SK-N-SH (cell line): ENCODE data around the gene BRD7. TPM values are rescaled to one million over a fixed set of nuclear protein-coding genes. Genes with fewer than 3 reads are reported as not detected.

Experiments
- CTCF ChIA-PET: fragments of 300-600, 350-600 bp; formaldehyde crosslinking; extraction: SDS; loops from one replicate; lab custom pipeline; 2021; lab: Yijun Ruan, JAX
- POLR2A ChIA-PET: fragments of 350-600 bp; sonication (Branson Sonifier 250); formaldehyde crosslinking; extraction: SDS; loops from one replicate; lab custom pipeline; 2020; ENCODE audit warnings: antibody characterized with exemption, inconsistent platforms; lab: Yijun Ruan, JAX
- DNase-seq: peaks from one replicate; pipeline ENCODE4 v3.0.0; 2012
- H2AFZ ChIP-seq: fragments of 200-600 bp; sonication (generic); 2 replicates; pipeline ENCODE4 v1.8.1; 2016; ENCODE audit warnings: antibody characterized with exemption, mild to moderate bottlenecking, low read depth
- H3F3A ChIP-seq: fragments of 200-600 bp; sonication (generic); replicated peaks from 2 replicates; pipeline ENCODE3; 2016; ENCODE audit warnings: antibody characterized with exemption, mild to moderate bottlenecking; ENCODE audit not compliant: insufficient read depth
- H3K27ac ChIP-seq, 2 experiments: fragments of 200-500 bp in 1 of 2; fragments of 200-600 bp in 1 of 2; sonication (Bioruptor generic) in 1 of 2; sonication (generic), shearing (Covaris generic) in 1 of 2; 2 replicates each; pipeline versions ENCODE4 v1.5.1 to v1.6.1; 2014 to 2016; ENCODE audit warnings: low read depth in 2 of 2, inconsistent platforms in 1 of 2, low read length in 1 of 2, mild to moderate bottlenecking in 1 of 2, mixed read lengths in 1 of 2
- H3K27me3 ChIP-seq: fragments of 200-600 bp; sonication (generic), shearing (Covaris generic); 2 replicates; pipeline ENCODE4 v1.6.1; 2016; ENCODE audit warnings: mixed run types; ENCODE audit not compliant: insufficient read depth
- H3K36me3 ChIP-seq, 2 experiments: fragments of 200-500 bp in 1 of 2; fragments of 200-600 bp in 1 of 2; sonication (Bioruptor generic) in 1 of 2; sonication (generic) in 1 of 2; replicated peaks in 1 of 2; 2 replicates each; pipeline versions ENCODE3 to v1.5.1; 2014 to 2016; ENCODE audit warnings: low read length in 1 of 2, mild to moderate bottlenecking in 1 of 2; ENCODE audit not compliant: insufficient read depth in 2 of 2, control insufficient read depth in 1 of 2
- H3K4me1 ChIP-seq, 2 experiments: fragments of 200-500 bp in 1 of 2; fragments of 200-600 bp in 1 of 2; sonication (Bioruptor generic) in 1 of 2; sonication (generic), shearing (Covaris generic) in 1 of 2; 2 replicates each; pipeline versions ENCODE4 v1.5.1 to v1.6.1; 2014 to 2016; ENCODE audit warnings: low read depth in 1 of 2, low read length in 1 of 2, mixed run types in 1 of 2; ENCODE audit not compliant: insufficient read depth in 2 of 2, control insufficient read depth in 1 of 2
- H3K4me2 ChIP-seq: fragments of 200-600 bp; sonication (generic), shearing (Covaris generic); 2 replicates; pipeline ENCODE4 v1.6.1; 2017; ENCODE audit warnings: mixed run types
- H3K4me3 ChIP-seq, 2 experiments: fragments of 200-500 bp in 1 of 2; fragments of 200-600 bp in 1 of 2; sonication (Bioruptor generic) in 1 of 2; sonication (generic), shearing (Covaris generic) in 1 of 2; 2 replicates each; pipeline versions ENCODE4 v1.5.1 to v1.8.1; 2014 to 2016; ENCODE audit warnings: low read depth in 2 of 2, inconsistent platforms in 1 of 2, low read length in 1 of 2, mild to moderate bottlenecking in 1 of 2, mixed read lengths in 1 of 2, moderate library complexity in 1 of 2
- H3K79me2 ChIP-seq: fragments of 200-600 bp; sonication (generic); 2 replicates; pipeline ENCODE4 v1.8.1; 2017; ENCODE audit warnings: mild to moderate bottlenecking; ENCODE audit not compliant: insufficient read depth
- H3K9ac ChIP-seq: fragments of 200-600 bp; sonication (generic); 2 replicates; pipeline ENCODE4 v1.6.1; 2017; ENCODE audit warnings: mixed run types
- H3K9me2 ChIP-seq: fragments of 200-600 bp; sonication (generic); 2 replicates; pipeline ENCODE4 v1.6.1; 2017; ENCODE audit warnings: mixed run types
- H3K9me3 ChIP-seq: fragments of 200-600 bp; sonication (generic); 2 replicates; pipeline ENCODE4 v1.6.1; 2017; ENCODE audit warnings: mixed run types, mild to moderate bottlenecking, moderate library complexity
- H4K20me1 ChIP-seq: fragments of 200-600 bp; sonication (generic); 2 replicates; pipeline ENCODE4 v1.6.1; 2017; ENCODE audit warnings: mild to moderate bottlenecking, mixed run types; ENCODE audit not compliant: insufficient read depth
- ELF1 ChIP-seq: IDR thresholded peaks from 2 replicates; pipeline ENCODE4 v1.4.0; 2012
- FOSL2 ChIP-seq: IDR thresholded peaks from 2 replicates; pipeline ENCODE4 v1.4.0; 2012; ENCODE audit warnings: low read depth, mild to moderate bottlenecking, moderate library complexity, borderline replicate concordance
- FOXJ3 ChIP-seq: sonication (generic); formaldehyde crosslinking; IDR thresholded peaks from 2 replicates; pipeline ENCODE4 v1.5.1; 2020; ENCODE audit warnings: mild to moderate bottlenecking, missing genetic modification reagents
- FOXM1 ChIP-seq: IDR thresholded peaks from 2 replicates; pipeline ENCODE4 v1.4.0; 2012; ENCODE audit warnings: low read depth, mild to moderate bottlenecking
- GABPA ChIP-seq: IDR thresholded peaks from 2 replicates; pipeline ENCODE4 v1.4.0; 2012; ENCODE audit warnings: low read depth, mild to moderate bottlenecking
- GATA2 ChIP-seq: sonication (generic); formaldehyde crosslinking; IDR thresholded peaks from 2 replicates; pipeline ENCODE4 v1.5.0; 2020; ENCODE audit warnings: mild to moderate bottlenecking, missing genetic modification reagents
- MEF2A ChIP-seq: IDR thresholded peaks from 2 replicates; pipeline ENCODE4 v1.4.0; 2012; ENCODE audit warnings: low read depth, borderline replicate concordance
- MXI1 ChIP-seq: IDR thresholded peaks from 2 replicates; pipeline ENCODE4 v1.6.1; 2012; ENCODE audit warnings: mild to moderate bottlenecking, low read depth, low read length, improper control_type of control experiment
- NFIC ChIP-seq: IDR thresholded peaks from 2 replicates; pipeline ENCODE4 v1.4.0; 2012; ENCODE audit warnings: borderline replicate concordance
- POLR2AphosphoS5 ChIP-seq: IDR thresholded peaks from 2 replicates; pipeline ENCODE4 v1.6.1; 2012; ENCODE audit warnings: low read depth, low read length
- RCOR1 ChIP-seq: fragments of 150-350 bp; IDR thresholded peaks from 2 replicates; pipeline ENCODE4 v1.6.1; 2017; ENCODE audit warnings: antibody characterized with exemption, low read length
- SIN3A ChIP-seq: IDR thresholded peaks from 2 replicates; pipeline ENCODE4 v1.6.1; 2012; ENCODE audit warnings: low read depth, mild to moderate bottlenecking, low read length, moderate library complexity, borderline replicate concordance
- SMC3 ChIP-seq: IDR thresholded peaks from 2 replicates; pipeline ENCODE4 v1.6.1; 2012; ENCODE audit warnings: low read depth, low read length, improper control_type of control experiment
- TCF12 ChIP-seq: IDR thresholded peaks from 2 replicates; pipeline ENCODE4 v1.4.0; 2012
- TEAD4 ChIP-seq: IDR thresholded peaks from 2 replicates; pipeline ENCODE4 v1.4.0; 2012; ENCODE audit warnings: mild to moderate bottlenecking, borderline replicate concordance; ENCODE audit not compliant: insufficient read depth
- WGBS: methylation state at CpG from one replicate; pipeline ENCODE4 v1.1.6; 2017; ENCODE audit warnings: low lambda C conversion rate; 5-methylcytosine and 5-hydroxymethylcytosine counted together
- polyA plus RNA-seq, 3 experiments: library from polyadenylated mRNA; depleted of rRNA; stranded (reverse); fragments of >200 nt; gene quantifications; 2 replicates each; pipeline ENCODE4 v1.2.3, GENCODE V29; 2012
- TF ChIP-seq, protein P1 (sequence below): IDR thresholded peaks from 2 replicates; pipeline ENCODE4 v1.6.1; 2012; ENCODE audit warnings: mild to moderate bottlenecking, low read depth, low read length, moderate library complexity
- TF ChIP-seq, protein P2 (sequence below): IDR thresholded peaks from 2 replicates; pipeline ENCODE4 v1.4.0; 2012; ENCODE audit warnings: low read depth, borderline replicate concordance
- TF ChIP-seq, protein P3 (sequence below): fragments of 150-350 bp; IDR thresholded peaks from 2 replicates; pipeline ENCODE4 v1.6.1; 2017; ENCODE audit warnings: antibody characterized with exemption, low read length, low read depth, borderline replicate concordance
- TF ChIP-seq, protein P4 (sequence below): IDR thresholded peaks from 2 replicates; pipeline ENCODE4 v1.4.0; 2012; ENCODE audit warnings: low read depth, borderline replicate concordance
- TF ChIP-seq, protein P5 (sequence below): IDR thresholded peaks from 2 replicates; pipeline ENCODE4; 2012

BRD7 gene
- polyA plus RNA-seq, 1 of the 3 experiments (the other 2 are of a cell fraction), result 32.9 TPM

DNA sequence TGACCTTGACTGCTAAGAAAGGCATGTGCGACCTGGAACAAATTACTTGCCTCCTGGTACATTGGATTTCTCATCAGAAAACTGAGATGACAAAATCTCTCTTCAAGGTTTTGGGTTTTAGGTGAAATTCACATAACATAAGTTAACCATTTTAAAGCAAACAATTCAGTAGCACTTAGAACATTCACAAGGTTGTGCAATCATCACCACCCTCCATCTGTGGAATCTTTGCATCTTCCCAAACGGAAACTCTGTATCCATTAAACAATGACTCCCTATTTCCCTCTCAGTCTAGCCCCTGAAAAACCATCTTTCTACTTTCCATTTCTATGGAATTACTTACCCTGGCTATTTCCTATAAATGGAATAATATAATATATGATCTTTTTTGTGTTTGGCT lies 42.2 kb upstream of the BRD7 start:
- H3K79me2 ChIP-seq, result no peaks in the 10 kb centered on the region
- H3F3A ChIP-seq, result no peaks in the 10 kb centered on the region
- no peaks in the 10 kb centered on the region for H3K4me1 ChIP-seq
- no peak overlapping the region for H3K27ac ChIP-seq
- H4K20me1 ChIP-seq, result no peaks in the 10 kb centered on the region
- POLR2A ChIA-PET, result no interaction called here
- TF ChIP-seq TEAD4 (no peak), SIN3A (no peak), RCOR1 (no peak), TCF12 (no peak), ELF1 (no peak), NFIC (no peak), MXI1 (no peak), GATA2 (CRISPR knock-in tag) (no peak), FOSL2 (no peak), POLR2AphosphoS5 (no peak), SMC3 (no peak), FOXM1 (no peak), MEF2A (no peak), GABPA (no peak), FOXJ3 (CRISPR knock-in tag) (no peak)
- TF ChIP-seq, protein P1, sequence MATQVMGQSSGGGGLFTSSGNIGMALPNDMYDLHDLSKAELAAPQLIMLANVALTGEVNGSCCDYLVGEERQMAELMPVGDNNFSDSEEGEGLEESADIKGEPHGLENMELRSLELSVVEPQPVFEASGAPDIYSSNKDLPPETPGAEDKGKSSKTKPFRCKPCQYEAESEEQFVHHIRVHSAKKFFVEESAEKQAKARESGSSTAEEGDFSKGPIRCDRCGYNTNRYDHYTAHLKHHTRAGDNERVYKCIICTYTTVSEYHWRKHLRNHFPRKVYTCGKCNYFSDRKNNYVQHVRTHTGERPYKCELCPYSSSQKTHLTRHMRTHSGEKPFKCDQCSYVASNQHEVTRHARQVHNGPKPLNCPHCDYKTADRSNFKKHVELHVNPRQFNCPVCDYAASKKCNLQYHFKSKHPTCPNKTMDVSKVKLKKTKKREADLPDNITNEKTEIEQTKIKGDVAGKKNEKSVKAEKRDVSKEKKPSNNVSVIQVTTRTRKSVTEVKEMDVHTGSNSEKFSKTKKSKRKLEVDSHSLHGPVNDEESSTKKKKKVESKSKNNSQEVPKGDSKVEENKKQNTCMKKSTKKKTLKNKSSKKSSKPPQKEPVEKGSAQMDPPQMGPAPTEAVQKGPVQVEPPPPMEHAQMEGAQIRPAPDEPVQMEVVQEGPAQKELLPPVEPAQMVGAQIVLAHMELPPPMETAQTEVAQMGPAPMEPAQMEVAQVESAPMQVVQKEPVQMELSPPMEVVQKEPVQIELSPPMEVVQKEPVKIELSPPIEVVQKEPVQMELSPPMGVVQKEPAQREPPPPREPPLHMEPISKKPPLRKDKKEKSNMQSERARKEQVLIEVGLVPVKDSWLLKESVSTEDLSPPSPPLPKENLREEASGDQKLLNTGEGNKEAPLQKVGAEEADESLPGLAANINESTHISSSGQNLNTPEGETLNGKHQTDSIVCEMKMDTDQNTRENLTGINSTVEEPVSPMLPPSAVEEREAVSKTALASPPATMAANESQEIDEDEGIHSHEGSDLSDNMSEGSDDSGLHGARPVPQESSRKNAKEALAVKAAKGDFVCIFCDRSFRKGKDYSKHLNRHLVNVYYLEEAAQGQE, result no peak
- TF ChIP-seq, protein P2, sequence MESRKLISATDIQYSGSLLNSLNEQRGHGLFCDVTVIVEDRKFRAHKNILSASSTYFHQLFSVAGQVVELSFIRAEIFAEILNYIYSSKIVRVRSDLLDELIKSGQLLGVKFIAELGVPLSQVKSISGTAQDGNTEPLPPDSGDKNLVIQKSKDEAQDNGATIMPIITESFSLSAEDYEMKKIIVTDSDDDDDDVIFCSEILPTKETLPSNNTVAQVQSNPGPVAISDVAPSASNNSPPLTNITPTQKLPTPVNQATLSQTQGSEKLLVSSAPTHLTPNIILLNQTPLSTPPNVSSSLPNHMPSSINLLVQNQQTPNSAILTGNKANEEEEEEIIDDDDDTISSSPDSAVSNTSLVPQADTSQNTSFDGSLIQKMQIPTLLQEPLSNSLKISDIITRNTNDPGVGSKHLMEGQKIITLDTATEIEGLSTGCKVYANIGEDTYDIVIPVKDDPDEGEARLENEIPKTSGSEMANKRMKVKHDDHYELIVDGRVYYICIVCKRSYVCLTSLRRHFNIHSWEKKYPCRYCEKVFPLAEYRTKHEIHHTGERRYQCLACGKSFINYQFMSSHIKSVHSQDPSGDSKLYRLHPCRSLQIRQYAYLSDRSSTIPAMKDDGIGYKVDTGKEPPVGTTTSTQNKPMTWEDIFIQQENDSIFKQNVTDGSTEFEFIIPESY, result no peak
- TF ChIP-seq, protein P3, sequence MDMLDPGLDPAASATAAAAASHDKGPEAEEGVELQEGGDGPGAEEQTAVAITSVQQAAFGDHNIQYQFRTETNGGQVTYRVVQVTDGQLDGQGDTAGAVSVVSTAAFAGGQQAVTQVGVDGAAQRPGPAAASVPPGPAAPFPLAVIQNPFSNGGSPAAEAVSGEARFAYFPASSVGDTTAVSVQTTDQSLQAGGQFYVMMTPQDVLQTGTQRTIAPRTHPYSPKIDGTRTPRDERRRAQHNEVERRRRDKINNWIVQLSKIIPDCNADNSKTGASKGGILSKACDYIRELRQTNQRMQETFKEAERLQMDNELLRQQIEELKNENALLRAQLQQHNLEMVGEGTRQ, result no peak
- TF ChIP-seq, protein P4, sequence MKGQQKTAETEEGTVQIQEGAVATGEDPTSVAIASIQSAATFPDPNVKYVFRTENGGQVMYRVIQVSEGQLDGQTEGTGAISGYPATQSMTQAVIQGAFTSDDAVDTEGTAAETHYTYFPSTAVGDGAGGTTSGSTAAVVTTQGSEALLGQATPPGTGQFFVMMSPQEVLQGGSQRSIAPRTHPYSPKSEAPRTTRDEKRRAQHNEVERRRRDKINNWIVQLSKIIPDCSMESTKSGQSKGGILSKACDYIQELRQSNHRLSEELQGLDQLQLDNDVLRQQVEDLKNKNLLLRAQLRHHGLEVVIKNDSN, result no peak
- TF ChIP-seq, protein P5, sequence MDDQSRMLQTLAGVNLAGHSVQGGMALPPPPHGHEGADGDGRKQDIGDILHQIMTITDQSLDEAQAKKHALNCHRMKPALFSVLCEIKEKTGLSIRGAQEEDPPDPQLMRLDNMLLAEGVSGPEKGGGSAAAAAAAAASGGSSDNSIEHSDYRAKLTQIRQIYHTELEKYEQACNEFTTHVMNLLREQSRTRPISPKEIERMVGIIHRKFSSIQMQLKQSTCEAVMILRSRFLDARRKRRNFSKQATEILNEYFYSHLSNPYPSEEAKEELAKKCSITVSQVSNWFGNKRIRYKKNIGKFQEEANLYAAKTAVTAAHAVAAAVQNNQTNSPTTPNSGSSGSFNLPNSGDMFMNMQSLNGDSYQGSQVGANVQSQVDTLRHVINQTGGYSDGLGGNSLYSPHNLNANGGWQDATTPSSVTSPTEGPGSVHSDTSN, result no peak
- H3K36me3 ChIP-seq, result no peaks in the 10 kb centered on the region
- no peaks in the 10 kb centered on the region for H3K27me3 ChIP-seq
- CTCF ChIA-PET, result no interaction called here
- H2AFZ ChIP-seq, result no peak overlapping the region
- H3K9me2 ChIP-seq, result no peaks in the 10 kb centered on the region
- H3K9ac ChIP-seq, result no peak overlapping the region
- 38% methylated on average over 2 of the region's 2 CpGs for WGBS
- DNase-seq, result no peak
- no peaks in the 10 kb centered on the region for H3K9me3 ChIP-seq
- no peak overlapping the region for H3K4me3 ChIP-seq
- no peak overlapping the region for H3K4me2 ChIP-seq
